ENCODE measurements around the gene PLSCR2. TPM values are rescaled to one million over a fixed set of nuclear protein-coding genes. Genes with fewer than 3 reads are reported as not detected.

PLSCR2 gene
- total and polyA plus RNA-seq, 9 donors: 0.27 to 0.35 TPM; not detected in 7

GRCh38 chr3:146503461-146504202 lies 34.3 kb upstream of the PLSCR2 start:
- Histone ChIP-seq H3K27ac (no peak overlapping the region), H3K4me3 (no peak overlapping the region), H3K36me3 (no peaks in the 10 kb centered on the region), H3K27me3 (no peaks in the 10 kb centered on the region), H3K9me3 (no peaks in the 10 kb centered on the region), H3K4me1 (ENCODE audit: insufficient read depth) (no peaks in the 10 kb centered on the region)
- intact Hi-C loops (cut with DNase I): no loop called here
- WGBS, 3 donors: 78 to 91% (median 80%) methylated on average over 12 of the region's 12 CpGs
- no peak for DNase-seq
- no peak for TF ChIP-seq CTCF (IDR thresholded peaks at IDR 0.05)
- TF ChIP-seq EP300 (IDR thresholded peaks at IDR 0.05): no peak
- no peak for TF ChIP-seq POLR2A (IDR thresholded peaks at IDR 0.05)

- Histone ChIP-seq H3K9me3 (no peaks in the 10 kb centered on the region), H3K4me1 (ENCODE audit: insufficient read depth) (no peaks in the 10 kb centered on the region), H3K27me3 (no peaks in the 10 kb centered on the region), H3K36me3 (no peaks in the 10 kb centered on the region), H3K4me3 (no peak overlapping the region), H3K27ac (no peak overlapping the region)
- intact Hi-C loops (cut with DNase I): no loop called here
- WGBS, 3 donors: 79 to 95% (median 84%) methylated on average over 1 of the region's 1 CpG
- no peak for DNase-seq
- TF ChIP-seq EP300 (IDR thresholded peaks at IDR 0.05): no peak
- no peak for TF ChIP-seq POLR2A (IDR thresholded peaks at IDR 0.05)
- no peak for TF ChIP-seq CTCF (IDR thresholded peaks at IDR 0.05)
These were observed 33.6 kb upstream of the PLSCR2 start for GRCh38 chr3:146502887-146503460.

GRCh38 chr3:146501752-146502151 lies 32.4 kb upstream of the PLSCR2 start:
- Histone ChIP-seq H3K4me1 (ENCODE audit: insufficient read depth) (no peaks in the 10 kb centered on the region), H3K9me3 (no peaks in the 10 kb centered on the region), H3K27ac (no peak overlapping the region)

DNA sequence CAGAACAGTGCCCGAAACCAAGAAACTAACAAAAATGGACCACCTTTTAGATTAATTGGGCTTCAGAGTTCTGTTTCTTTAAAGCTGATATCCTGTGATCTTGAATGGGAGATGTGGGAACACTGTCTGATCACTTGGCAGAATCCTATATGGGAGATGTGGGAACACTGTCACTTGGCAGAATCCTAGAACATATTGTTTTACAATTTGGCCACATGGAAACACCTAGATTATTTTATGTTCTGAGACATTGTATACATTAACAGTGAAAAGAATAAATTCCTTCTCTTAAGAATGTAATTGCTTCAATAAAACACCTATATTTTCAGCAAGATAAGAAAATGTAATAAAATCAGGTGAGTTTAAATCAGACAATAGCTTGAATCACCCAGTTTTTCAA lies 30.3 kb upstream of the PLSCR2 start:
- no peak for TF ChIP-seq POLR2A (IDR thresholded peaks at IDR 0.05)
- no peak for TF ChIP-seq CTCF (IDR thresholded peaks at IDR 0.05)
- no peak for TF ChIP-seq EP300 (IDR thresholded peaks at IDR 0.05)
- Histone ChIP-seq H3K4me3 (no peak overlapping the region), H3K4me1 (ENCODE audit: insufficient read depth) (no peaks in the 10 kb centered on the region), H3K27ac (no peak overlapping the region), H3K27me3 (no peaks in the 10 kb centered on the region), H3K9me3 (no peaks in the 10 kb centered on the region), H3K36me3 (no peaks in the 10 kb centered on the region)
- intact Hi-C loops (cut with DNase I): no loop called here
- no peak for DNase-seq
- 66 to 78% (median 71%) methylated on average over 1 of the region's 1 CpG for WGBS, 3 donors

More at GRCh38 chr3:146501752-146502151, 32.4 kb upstream of the PLSCR2 start:
- Histone ChIP-seq H3K36me3 (no peaks in the 10 kb centered on the region), H3K4me3 (no peak overlapping the region), H3K27me3 (no peaks in the 10 kb centered on the region)
- DNase-seq: no peak
- intact Hi-C loops (cut with DNase I): no loop called here
- no peak for TF ChIP-seq POLR2A (IDR thresholded peaks at IDR 0.05)
- no peak for TF ChIP-seq EP300 (IDR thresholded peaks at IDR 0.05)
- TF ChIP-seq CTCF (IDR thresholded peaks at IDR 0.05): no peak
